Measurements from ENCODE around the gene TIAM2. TPM values are rescaled to one million over a fixed set of nuclear protein-coding genes. Genes with fewer than 3 reads are reported as not detected.

TIAM2 gene
- total and polyA plus RNA-seq, 10 donors: 4.3 to 21.9 (median 12.9) TPM

- WGBS, 5 donors: 95 to 98% (median 96%) methylated on average over 8 of the region's 8 CpGs
- H3K9me3 ChIP-seq: no peaks in the 10 kb centered on the region
- DNase-seq: no peak
- H3K27me3 ChIP-seq (replicated peaks in 1 of 7): no peaks in the 10 kb centered on the region
- intact Hi-C loops (cut with DNase I; ENCODE audit: low total_unique reads): no loop called here
- H3K36me3 ChIP-seq: peaks cover 0 to 86% (median 48%) of the 10 kb centered on the region in 6 donors
- TF ChIP-seq POLR2A (IDR thresholded peaks at IDR 0.05) (no peak), POLR2AphosphoS5 (IDR thresholded peaks at IDR 0.05) (no peak)
- TF ChIP-seq, protein P1, sequence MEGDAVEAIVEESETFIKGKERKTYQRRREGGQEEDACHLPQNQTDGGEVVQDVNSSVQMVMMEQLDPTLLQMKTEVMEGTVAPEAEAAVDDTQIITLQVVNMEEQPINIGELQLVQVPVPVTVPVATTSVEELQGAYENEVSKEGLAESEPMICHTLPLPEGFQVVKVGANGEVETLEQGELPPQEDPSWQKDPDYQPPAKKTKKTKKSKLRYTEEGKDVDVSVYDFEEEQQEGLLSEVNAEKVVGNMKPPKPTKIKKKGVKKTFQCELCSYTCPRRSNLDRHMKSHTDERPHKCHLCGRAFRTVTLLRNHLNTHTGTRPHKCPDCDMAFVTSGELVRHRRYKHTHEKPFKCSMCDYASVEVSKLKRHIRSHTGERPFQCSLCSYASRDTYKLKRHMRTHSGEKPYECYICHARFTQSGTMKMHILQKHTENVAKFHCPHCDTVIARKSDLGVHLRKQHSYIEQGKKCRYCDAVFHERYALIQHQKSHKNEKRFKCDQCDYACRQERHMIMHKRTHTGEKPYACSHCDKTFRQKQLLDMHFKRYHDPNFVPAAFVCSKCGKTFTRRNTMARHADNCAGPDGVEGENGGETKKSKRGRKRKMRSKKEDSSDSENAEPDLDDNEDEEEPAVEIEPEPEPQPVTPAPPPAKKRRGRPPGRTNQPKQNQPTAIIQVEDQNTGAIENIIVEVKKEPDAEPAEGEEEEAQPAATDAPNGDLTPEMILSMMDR (IDR thresholded peaks at IDR 0.05 in 8 of 11, conservative IDR thresholded peaks at IDR 0.05 in 3 of 11): no peak
- no peak overlapping the region for H3K4me3 ChIP-seq
- H3K27ac ChIP-seq: no peak overlapping the region
- H3K4me1 ChIP-seq: no peaks in the 10 kb centered on the region
Measured at GRCh38 chr6:155252581-155252980, 257.5 kb downstream of the TIAM2 start.

GRCh38 chr6:155253337-155253736 is 258.2 kb downstream of the TIAM2 start:
- intact Hi-C loops (cut with DNase I; ENCODE audit: low total_unique reads): no loop called here
- Histone ChIP-seq H3K9me3 (no peaks in the 10 kb centered on the region), H3K27me3 (replicated peaks in 1 of 7) (no peaks in the 10 kb centered on the region), H3K36me3 (peaks cover 0 to 92% (median 56%) of the 10 kb centered on the region in 6 donors), H3K27ac (no peak overlapping the region), H3K4me3 (no peak overlapping the region), H3K4me1 (no peaks in the 10 kb centered on the region)
- 59 to 97% (median 77%) methylated on average over 1 of the region's 1 CpG for WGBS, 5 donors
- DNase-seq: no peak
- TF ChIP-seq POLR2AphosphoS5 (IDR thresholded peaks at IDR 0.05) (no peak), POLR2A (IDR thresholded peaks at IDR 0.05) (no peak)

- TF ChIP-seq, protein P1 (IDR thresholded peaks at IDR 0.05 in 8 of 11, conservative IDR thresholded peaks at IDR 0.05 in 3 of 11): no peak
- TF ChIP-seq POLR2AphosphoS5 (IDR thresholded peaks at IDR 0.05) (no peak), POLR2A (IDR thresholded peaks at IDR 0.05) (no peak)
- DNase-seq: no peak
- H3K4me3 ChIP-seq: no peak overlapping the region
- no peaks in the 10 kb centered on the region for H3K4me1 ChIP-seq
- H3K27ac ChIP-seq: no peak overlapping the region
- no peaks in the 10 kb centered on the region for H3K27me3 ChIP-seq (replicated peaks in 1 of 7)
- H3K9me3 ChIP-seq: no peaks in the 10 kb centered on the region
- WGBS, 5 donors: 86 to 96% (median 92%) methylated on average over 10 of the region's 10 CpGs
- intact Hi-C loops (cut with DNase I; ENCODE audit: low total_unique reads): no loop called here
- peaks cover 0 to 100% (median 64%) of the 10 kb centered on the region in 6 donors for H3K36me3 ChIP-seq
Measured at GRCh38 chr6:155254139-155254538, 259.0 kb downstream of the TIAM2 start.

DNA sequence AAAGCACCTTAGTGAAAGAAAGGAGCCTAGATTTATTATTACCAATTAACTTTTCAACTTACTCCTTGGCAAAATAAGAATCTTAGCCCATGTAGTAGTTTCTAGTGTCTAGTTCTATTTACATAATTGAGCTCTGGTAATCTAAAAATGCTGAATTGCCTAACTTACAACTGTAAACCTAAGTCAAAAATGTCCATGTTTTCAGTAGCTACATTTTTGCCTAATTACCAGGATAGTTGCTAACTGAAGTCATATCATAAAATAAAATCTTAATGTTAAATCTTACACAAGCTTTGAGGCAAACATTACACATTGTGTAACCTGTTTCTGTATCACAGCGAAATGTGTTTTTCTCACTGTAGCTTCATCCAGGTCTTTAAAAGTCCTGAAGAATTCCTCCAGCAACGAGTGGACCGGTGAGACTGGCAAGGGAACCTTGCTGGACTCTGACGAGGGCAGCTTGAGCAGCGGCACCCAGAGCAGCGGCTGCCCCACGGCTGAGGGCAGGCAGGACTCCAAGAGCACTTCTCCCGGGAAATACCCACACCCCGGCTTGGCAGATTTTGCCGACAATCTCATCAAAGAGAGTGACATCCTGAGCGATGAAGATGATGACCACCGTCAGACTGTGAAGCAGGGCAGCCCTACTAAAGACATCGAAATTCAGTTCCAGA is 261.1 kb downstream of the TIAM2 start:
- no peak for DNase-seq
- no peak overlapping the region for H3K4me3 ChIP-seq
- H3K36me3 ChIP-seq: peaks cover 0 to 100% (median 73%) of the 10 kb centered on the region in 6 donors
- intact Hi-C loops (cut with DNase I; ENCODE audit: low total_unique reads): no loop called here
- H3K4me1 ChIP-seq: no peaks in the 10 kb centered on the region
- no peaks in the 10 kb centered on the region for H3K27me3 ChIP-seq (replicated peaks in 1 of 7)
- TF ChIP-seq POLR2AphosphoS5 (IDR thresholded peaks at IDR 0.05): no peak
- no peak for TF ChIP-seq POLR2A (IDR thresholded peaks at IDR 0.05)
- TF ChIP-seq, protein P1 (IDR thresholded peaks at IDR 0.05 in 8 of 11, conservative IDR thresholded peaks at IDR 0.05 in 3 of 11): no peak
- no peak overlapping the region for H3K27ac ChIP-seq
- no peaks in the 10 kb centered on the region for H3K9me3 ChIP-seq
- 80 to 91% (median 85%) methylated on average over 13 of the region's 13 CpGs for WGBS, 5 donors

Measured in spleen (tissue), 11 donors.